Activated T-cell treated with anti-CD3 and anti-CD28 coated beads for 24 hours (primary cell): ENCODE measurements around the gene VTI1B.
"Not testable (repeated sequence)": the region's sequence is repeated elsewhere in the genome, so short reads cannot be mapped to it uniquely, and the experiment has no call there.

Experiments
- DNase-seq: peaks from one replicate; pipeline ENCODE4 v3.0.0-alpha.2; 2020; ENCODE audit warnings: low read depth

The VTI1B gene

DNA sequence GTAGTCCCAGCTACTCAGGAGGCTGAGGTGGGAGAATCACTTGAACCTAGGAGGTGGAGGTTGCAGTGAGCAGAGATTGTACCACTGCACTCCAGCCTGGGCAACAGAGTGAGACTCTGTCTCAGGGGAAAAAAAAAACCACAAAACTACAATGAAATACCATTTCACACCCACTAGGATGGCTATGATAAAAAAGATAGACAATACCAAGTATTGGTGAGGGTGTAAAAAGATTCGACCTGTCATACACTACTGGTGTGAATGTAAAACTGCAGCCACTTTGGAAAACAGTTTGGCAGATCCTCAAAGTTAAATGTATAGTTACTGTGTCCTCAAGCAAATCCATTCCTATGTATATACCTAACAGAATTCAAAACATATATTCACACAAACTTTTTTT is 48.3 kb downstream of the VTI1B start:
- not testable (repeated sequence) for DNase-seq

DNA sequence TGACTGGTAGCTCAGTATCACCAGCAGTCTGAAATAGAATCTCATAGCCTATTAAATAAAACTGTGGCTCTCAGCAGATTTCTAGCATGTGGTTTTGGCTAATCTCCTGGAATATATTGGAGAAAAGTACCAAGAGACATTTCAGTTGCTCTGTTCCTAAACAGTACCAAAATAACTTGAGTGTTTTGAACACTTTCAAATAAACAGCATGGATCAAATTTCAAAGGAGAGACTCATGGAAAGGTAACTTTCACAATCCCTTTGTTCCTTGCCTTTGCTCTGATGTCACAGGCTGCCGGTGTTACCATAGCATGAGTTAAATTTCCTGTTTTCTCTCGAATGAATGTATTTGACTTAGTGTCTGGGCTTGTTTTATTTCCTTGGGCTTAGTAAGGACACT is 51.3 kb downstream of the VTI1B start:
- DNase-seq, result no peak

DNA sequence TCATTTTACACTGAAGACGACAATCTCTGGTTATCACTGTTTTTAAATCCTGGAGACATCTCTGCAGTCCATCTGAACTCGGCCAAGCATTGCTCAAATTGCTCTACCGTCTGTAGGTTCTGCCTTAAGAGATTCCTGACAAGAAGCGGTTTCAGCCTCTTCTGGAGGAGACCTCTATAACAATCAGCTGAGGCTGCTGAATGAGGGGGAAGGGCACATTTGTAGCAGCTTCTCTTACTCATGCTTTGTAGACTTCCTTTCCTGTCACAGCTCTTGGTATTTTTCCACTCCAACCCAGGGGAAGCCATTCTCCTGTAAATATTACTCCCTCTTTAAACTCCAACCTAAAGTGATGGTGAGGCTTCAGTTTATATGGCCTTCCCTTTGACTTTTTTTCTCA is 51.8 kb downstream of the VTI1B start:
- no peak for DNase-seq

DNA sequence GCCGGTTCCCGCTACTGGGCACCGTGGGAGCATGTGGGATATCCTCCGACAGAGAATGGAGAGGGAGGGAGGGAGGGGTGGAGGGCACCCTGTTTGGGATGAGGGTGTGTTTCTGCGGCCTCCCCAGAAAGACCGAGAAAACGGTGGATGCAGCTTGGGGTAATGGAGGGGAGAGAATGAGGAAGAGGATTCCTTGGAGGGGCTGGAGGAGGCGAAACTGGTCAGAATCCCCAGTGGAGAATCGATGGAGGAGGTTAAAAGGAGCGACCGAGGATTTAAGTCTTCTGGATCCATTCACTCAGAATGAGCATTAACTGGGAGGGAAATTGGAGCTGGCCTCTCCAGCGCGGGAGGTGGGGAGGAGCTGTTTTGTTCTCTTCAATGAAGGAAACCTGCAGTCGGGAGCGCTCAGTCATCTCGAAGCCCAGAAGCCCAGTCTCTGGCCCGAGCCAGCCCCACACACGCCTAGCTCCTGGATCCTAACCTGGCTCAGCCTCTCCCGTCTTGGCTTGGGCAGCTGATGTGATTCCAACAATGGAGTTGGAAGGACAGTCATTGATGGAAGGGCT is 54.1 kb downstream of the VTI1B start:
- DNase-seq, result no peak

DNA sequence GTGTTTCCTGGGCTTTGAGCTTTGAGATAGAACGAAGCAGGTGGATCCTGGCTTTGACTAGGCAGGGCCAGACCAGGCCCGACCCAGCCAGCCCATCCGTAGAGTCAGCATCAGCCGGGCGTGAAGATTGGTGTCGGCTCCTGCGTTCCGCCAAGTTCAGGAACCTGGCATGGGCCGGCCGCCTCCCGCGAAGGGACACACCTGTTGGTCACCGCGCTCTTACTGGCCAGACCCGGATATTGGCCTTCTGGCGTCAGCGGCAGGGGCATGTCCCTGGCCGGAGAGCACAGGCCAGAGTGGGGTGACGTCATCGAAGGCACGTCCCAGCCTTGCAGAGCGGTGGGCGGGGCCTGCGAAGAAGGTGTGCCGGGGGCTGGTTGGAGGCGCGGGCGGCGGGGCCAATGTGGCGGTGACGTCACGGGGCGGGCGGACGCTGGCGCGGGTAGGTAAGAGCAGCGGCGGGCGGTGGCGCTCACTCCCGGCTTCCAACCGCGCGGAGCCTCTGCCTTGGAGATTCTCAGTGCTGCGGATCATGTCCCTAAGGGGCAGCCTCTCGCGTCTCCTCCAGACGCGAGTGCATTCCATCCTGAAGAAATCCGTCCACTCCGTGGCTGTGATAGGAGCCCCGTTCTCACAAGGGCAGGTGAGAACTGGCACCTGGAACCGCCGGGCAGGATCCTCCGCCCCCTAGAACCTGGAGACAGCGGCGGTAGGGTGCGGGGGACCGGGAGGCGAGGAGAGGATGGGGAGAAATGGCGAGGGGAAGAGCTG is 54.8 kb downstream of the VTI1B start, which contains the start of gene ARG2:
Gene ARG2 (plus strand): TSS at position 475 of the 771 bp plus-strand sequence. CDS start 58 bp downstream, at position 533.
- peak; percentile 92 for DNase-seq

DNA sequence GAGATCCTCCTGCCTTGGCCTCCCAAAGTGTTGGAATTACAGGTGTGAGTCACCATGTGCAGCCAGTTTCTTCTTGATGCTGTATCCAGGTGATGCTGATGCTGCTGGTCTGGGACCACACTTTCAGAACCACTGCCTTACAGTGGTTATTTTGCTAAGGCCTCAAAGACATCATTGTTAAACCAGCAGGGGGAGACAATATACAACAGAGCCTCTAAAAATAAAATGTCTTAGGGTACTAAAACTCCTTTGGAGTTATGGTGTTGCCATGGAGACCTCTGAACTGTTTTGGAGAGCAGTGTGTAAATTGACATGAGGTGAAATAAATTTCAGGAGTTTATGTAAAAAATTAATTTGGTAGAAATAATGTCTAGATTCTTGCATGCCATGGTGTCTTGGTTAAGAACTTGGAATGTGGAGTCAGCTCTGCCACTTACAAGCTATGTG is 55.8 kb downstream of the VTI1B start:
- no peak for DNase-seq

DNA sequence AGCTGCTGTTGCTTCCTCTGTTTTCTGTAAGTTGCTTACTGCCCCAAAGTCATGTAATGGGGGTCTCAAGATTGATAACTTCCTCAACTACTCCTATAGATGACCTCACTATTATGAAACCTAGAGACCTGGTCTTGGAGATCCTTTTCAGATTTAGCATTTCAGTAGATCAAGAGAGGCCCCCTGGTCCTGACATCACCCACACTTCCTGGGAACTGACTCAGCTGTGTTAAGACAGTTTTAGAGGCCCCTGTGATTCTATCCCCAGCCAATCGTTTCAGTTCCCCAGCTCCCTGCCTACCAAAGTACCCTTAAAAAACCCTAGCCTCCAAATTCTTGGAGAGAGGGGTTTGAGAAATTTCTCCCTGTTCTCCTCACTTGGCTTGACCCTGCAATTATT is 63.9 kb downstream of the VTI1B start:
- no peak for DNase-seq

DNA sequence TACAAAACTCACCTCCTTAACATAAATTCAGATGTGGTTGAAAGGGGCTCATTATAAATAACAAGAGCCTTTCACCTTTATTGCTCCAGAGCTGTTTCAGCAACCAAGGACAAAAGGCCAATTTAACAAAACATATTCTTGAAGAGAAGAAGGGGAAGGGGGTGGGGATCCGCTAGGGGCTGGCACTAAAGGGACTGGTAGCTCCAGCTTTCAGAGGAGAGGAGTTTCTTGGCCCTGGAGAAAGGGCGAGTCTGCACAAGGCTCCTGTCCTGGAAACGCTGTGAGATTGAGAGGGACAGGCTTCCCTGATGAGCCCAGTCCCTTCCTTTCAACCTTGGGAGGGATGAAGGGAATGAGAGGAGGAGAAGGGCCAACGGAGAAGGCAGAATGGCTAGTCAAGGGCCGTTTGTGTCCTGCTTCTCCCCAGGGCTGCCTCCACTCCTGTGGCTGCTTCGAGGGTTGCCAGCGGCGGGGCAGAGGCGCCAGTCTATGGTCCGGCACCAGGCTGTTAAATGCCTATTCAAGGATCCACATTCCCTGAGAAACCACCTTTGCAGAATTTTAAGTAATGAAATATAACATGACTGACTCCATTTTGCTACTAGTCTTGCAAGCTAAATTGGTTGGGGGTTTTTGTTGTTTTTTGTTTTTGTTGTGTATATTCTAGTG is 64.7 kb downstream of the VTI1B start:
- no peak for DNase-seq

DNA sequence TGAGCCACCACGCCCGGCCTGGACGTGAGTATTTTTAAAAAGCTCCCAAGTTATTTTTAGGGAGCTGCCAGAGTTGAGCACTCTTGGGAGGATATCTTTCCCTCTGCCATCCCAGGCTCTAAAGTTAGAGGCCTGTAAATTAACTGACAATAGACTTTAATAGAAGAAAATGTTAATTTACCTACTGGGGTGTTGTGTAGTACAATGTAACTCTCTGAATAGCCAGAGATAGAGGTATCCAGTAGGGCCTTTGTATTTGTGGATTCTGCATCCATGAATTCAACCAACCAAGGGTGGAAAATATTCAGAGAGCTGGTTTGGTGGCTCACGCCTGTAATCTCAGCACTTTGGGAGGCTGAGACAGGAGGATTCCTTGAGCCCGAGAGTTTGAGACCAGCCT is 66.8 kb downstream of the VTI1B start:
- no peak for DNase-seq

DNA sequence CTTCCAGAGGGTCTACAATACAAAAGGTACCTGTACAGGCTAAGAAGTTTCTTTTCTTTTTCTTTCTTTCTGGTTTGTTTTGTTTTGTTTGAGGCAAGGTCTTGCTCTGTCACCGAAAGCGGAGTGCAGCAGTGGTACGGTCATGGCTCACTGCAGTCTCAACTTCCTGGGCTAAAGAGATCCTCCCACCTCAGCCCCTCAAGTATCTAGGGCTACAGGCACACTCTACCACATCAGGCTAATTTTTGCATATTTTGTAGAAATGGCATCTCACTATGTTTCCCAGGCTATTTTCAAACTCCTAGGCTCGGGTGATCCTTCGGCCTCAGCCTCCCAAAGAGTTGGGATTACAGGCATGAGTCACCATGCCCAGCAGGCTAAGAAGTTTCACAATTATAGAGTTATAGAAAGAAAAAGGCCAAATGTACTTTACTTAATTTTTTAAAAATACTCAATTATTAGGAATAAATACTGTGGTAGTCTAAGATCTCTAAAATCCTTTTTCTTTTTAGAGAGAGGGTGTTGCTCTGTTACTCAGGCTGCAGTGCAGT is 71.4 kb downstream of the VTI1B start:
- no peak for DNase-seq

DNA sequence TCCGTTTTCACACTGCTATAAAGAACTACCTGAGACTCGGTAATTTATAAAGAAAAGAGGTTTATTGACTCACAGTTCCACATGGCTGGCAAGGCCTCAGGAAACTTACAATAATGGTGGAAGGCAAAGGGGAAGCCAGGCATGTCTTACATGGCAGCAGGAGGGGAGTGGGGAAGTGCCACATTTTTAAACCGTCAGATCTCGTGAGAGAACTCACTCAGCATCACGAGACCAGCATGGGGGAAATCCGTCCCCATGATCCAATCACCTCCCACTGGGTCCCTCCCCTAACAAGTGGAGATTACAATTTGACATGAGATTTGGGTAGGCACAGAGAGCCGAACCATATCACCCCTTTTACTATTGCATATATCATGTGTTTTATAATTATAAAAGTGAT is 72.4 kb downstream of the VTI1B start:
- no peak for DNase-seq

DNA sequence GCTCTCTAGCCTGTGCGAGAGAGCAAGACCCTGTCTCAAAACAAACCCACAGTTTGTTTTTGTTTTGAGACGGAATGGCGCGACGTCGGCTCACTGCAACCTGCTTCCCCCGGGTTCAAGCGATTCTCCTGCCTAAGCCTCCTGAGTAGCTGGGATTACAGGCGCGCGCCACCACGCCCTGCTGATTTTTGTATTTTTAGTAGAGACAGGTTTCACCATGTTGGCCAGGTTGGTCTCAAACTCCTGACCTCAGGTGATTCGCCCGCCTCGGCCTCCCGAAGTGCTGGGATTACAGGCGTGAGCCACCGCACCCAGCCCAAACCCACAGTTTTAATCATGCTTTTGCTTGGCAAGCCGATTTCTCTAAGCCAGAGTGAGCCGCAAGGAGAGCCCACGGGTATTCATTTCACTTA is 73.9 kb downstream of the VTI1B start:
- DNase-seq, result not testable (repeated sequence)

DNA sequence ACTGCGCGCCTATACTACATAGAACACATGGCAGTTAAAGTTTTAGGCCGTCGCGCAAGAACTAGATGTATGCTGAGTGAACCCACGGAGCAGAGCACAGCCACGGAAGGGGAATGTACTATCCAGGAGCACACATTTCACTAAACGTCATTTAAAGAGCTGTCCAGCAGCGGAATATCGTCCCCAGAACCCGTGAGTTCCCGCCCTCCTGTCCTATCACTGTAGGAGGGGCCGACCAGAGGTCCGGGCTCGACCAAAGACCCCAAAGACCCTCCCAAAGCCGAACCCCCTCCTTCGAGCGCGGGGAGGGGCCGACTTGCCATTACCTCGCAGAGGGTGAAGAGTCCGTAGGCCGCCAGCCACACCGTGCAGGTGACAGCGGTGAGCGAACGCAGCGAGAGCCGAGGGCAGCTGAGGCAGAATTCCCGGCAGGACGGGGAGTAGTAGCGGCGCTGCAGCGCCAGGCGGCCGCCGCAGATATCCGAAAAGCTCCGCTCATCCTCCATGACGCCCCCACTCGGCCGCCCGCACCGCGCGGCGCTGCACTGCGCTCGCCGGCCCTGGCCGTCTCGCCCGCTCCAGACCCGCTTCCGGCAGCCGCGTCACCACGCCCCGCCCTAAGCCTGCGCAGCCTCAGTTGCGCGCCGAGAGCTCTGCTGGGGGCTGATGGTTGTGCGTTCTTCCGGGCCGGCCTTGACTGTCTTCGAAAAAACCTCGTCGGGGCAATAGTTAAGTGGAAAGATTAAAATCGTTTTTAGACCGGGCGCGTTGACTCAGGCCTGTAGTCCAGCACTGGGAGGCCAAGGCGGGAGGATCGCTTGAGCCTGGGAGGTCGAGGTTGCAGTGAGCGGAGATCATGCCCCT is 74.5 kb downstream of the VTI1B start, which contains the start of gene PIGH:
Gene PIGH (minus strand): TSS at position 571 of the 864 bp plus-strand sequence. CDS start 65 bp downstream, at position 506.
- DNase-seq, result peak; percentile 93
